ENCODE measurements around the gene ZNF695.
"Not testable (repeated sequence)": the region's sequence is repeated elsewhere in the genome, so short reads cannot be mapped to it uniquely, and the experiment has no call there.

Gene ZNF695

GRCh38 chr1:247007511-247008405 is at the start of gene ZNF695:
Gene ZNF695 (minus strand): TSS chr1:247008057. CDS start chr1:247007908, 149 bp downstream.
- peak; percentile 70 for DNase-seq

- DNase-seq, result no peak
Observed at GRCh38 chr1:247056071-247056470, 48.2 kb upstream of the ZNF695 start.

DNA sequence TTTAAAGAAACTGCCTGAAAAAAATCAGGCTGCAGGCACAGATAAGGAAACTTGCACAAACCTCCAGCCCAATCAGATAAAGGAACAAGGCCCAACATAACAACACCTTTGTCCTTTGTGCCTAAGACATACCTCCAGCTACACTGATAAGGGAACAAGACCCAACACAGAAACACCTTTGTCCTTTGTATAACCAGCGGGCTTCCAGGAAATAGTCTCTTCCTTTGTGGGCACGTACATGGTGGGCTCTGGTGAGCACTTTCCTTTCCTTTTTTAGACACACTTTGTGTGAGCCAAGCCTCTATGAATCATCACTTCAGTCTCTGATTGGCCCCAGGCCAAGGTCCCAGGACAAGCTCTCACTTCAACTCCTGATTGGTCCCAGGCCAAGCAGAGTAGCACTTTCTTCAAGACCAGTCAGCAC is 47.1 kb upstream of the ZNF695 start:
- DNase-seq, result no peak

GRCh38 chr1:247047702-247048101 is 39.8 kb upstream of the ZNF695 start:
- no peak for DNase-seq

GRCh38 chr1:247047260-247047659 is 39.4 kb upstream of the ZNF695 start:
- no peak for DNase-seq

DNA sequence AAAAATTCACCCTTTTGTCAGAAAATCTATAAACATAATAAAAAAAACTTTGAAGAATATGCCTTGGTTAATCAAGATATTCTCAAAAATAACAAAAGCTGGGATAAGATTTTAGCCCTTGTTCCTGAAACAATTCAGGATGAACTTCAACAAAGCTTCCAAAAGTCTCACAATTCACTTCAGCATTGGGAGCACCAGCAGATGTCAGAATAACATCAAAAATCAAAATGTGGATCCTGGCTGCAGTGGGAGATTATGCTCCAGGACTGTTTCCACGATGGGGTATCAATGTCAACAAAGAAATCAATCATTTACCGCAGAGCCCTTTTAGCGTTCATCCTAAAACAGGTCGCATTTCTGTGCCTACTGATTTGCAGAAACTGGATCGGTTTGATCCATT is 35.5 kb upstream of the ZNF695 start:
- no peak for DNase-seq

DNA sequence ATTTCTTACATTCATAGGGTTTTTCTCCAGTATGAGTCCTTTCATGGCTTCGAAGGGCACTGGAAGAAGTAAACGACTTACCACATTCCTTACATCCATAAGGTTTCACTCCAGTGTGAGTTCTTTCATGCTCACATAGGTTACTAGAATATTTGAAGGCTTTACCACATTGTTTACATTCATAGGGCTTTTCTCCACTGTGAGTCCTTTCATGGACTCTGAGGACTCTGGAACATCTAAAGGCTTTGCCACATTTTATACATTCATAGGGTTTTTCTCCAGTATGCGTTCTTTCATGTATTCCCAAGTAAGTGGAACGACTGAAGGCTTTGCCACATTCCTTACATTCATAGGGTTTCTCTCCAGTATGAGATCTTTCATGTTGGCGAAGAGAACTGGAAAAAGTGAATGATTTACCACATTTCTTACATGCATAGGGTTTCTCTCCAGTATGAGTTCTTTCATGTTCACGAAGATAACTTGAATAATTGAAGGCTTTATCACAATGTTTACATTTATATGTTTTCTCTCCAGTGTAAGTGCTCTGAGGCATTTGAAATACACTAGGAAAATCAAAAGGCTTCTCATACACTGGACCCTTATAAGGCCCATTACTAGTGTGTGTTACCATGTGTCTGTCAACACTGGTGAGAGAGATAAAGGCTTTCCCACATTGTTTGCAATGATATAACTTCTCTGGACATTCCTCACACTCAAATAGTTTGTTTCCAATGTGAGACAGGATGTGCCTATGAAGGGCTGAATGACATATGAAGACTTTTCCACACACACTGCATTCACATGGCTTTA is 29.9 kb upstream of the ZNF695 start:
- DNase-seq, result no peak

DNA sequence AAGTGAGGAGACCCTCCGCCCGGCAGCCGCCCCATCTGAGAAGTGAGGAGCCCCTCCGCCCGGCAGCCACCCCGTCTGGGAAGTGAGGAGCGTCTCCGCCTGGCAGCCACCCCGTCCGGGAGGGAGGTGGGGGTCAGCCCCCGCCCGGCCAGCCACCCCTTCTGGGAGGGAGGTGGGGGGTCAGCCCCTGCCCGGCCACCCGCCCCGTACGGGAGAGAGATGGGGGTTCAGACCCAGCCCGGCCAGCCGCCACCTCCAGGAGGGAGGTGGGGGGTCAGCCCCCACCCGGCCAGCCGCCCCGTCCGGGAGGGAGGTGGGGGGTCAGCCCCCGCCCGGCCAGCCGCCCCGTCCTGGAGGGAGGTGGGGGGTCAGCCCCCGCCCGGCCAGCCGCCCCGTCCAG is 24.4 kb upstream of the ZNF695 start:
- DNase-seq, result not testable (repeated sequence)

GRCh38 chr1:247024658-247025057 is 16.8 kb upstream of the ZNF695 start:
- not testable (repeated sequence) for DNase-seq

DNA sequence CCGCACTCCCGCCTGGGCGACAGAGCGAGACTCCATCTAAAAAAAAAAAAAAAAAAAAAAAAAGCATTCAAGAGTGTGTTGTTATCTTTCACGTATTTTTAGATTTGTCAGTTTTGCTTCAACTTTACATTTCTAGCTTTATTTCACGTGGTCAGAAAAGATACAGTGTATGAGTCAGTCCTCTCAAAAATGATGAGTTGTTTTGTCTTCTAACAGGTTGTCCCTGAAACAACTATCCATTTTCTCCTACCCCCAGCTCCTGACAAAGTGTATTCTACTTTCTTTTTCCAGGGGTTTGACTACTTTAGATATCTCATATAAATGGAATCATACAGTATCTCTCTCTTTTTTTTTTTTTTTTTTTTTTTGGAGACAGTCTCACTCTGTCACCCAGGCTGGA is 5.5 kb upstream of the ZNF695 start:
- DNase-seq, result no peak

- DNase-seq, result no peak
Observed at GRCh38 chr1:247008406-247008799, 546 bp upstream of the ZNF695 start.

- DNase-seq, result not testable (repeated sequence)
Observed at GRCh38 chr1:247004081-247004480, 3.8 kb downstream of the ZNF695 start.

DNA sequence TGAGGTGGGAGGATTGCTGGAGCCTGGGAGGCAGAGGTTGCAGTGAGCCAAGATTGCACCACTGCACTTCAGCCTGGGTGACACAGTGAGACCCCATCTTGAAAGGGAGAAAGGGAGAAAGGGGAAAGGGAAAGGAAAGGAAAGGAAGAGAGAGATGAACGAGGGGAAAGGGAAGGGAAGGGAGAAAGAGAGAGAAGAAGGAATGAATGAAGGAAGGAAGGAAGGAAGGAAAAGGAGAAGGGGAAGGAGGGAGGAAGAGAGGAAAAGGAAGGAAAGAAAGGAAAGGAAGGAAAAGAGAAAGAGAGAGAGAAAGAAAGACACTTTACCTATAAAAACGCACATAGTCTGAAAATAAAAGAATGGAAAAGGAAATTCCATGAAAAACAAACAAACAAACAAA is 18.0 kb downstream of the ZNF695 start:
- no peak for DNase-seq

GRCh38 chr1:246988316-246988715 is 19.5 kb downstream of the ZNF695 start:
- DNase-seq, result no peak

GRCh38 chr1:246987083-246987690 is 20.7 kb downstream of the ZNF695 start:
- no peak for DNase-seq

- DNase-seq, result no peak
Observed at GRCh38 chr1:246978785-246979184, 29.1 kb downstream of the ZNF695 start.

- DNase-seq, result no peak
Observed at GRCh38 chr1:246978281-246978680, 29.6 kb downstream of the ZNF695 start.

DNA sequence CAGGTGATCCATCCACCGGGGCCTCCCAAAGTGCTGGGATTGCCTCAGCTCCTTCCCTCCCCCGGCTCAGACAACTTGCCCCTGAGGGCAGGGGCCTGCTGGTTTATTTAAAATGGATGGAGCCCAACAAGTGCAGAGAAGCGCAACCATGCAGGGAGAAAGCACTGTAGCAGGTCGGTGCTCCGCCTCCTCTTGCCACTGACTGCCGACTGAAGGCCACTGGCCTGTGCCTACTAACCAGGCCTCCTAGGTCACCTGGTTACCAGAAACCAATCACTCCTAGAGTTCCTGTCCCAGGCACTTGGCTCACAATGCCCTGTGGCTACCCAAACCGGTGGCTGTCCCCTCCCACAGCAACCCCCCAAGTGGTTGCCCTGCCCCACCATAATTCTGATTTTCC is 35.9 kb downstream of the ZNF695 start:
- no peak for DNase-seq

- DNase-seq, result peak; percentile 48
Observed at GRCh38 chr1:246971090-246971721, 36.7 kb downstream of the ZNF695 start.

DNA sequence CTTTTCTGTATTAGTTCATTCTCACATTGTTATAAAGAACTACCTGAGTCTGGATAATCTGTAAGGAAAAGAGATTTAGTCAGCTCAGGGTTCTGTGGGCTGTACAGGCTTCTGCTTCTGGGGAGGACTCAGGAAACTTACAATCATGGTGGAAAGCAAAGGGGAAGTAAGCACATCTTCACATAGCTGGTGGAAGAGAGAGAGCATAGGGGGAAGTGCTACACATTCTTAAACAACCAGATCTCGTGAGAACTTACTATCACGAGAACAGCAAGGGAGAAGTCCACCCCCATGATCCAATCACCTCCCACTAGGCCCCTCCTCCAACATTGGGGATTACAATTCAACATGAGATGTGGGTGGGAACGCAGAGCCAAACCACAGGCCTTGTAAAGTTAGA is 38.2 kb downstream of the ZNF695 start:
- DNase-seq, result no peak

GRCh38 chr1:246966502-246966901 is 41.4 kb downstream of the ZNF695 start:
- DNase-seq, result no peak

DNA sequence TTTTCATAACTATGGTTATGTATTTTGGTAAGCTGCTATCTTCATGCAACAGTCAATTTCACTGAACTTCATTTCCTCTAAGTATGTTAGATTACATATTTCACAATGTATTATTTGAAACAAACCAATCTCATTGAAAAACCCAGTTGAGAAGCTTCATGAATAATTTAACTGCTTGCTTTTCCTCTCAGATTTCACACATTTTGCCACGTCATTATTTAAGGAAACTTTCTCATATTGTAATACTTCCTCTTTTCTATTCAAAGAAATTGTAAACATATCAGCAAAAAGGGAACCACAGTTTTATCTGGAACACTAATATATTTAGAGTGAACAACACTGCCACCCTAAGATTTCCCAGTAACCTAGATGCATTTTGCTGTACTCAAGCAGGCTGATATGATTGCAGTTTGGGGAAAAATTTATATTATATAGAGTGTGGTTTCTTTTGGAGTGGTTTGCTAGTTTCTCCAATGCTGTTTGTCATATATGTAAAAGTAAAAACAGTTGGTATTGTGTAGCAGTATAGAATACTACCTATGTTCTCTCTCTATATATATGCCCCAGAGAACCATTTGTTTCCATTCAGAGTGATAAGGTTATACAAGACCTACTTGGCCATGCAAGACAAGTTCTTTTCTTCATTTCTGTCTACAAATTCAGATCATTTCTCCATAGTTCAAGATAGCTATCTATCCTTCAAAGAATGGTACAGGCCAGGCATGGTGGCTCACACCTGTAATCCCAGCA is 47.7 kb downstream of the ZNF695 start:
- no peak for DNase-seq
